Brain microvascular endothelial cell (primary cell): ENCODE measurements around the gene UGT1A6.
"Not testable (repeated sequence)": the region's sequence is repeated elsewhere in the genome, so short reads cannot be mapped to it uniquely, and the experiment has no call there.

Experiments
- DNase-seq: peaks from one replicate; pipeline ENCODE4 v3.0.0-alpha.2; 2020
- H3K27ac ChIP-seq: fragments of 250-450 bp; sonication (Bioruptor Pico); 2 replicates; pipeline ENCODE4 v1.5.1; 2020; ENCODE audit warnings: mild to moderate bottlenecking, moderate library complexity
- H3K27me3 ChIP-seq: fragments of 250-450 bp; sonication (Bioruptor Pico); replicated peaks from 2 replicates; pipeline ENCODE4 v1.5.1; 2020; ENCODE audit warnings: mild to moderate bottlenecking
- H3K36me3 ChIP-seq: fragments of 250-450 bp; sonication (Bioruptor Pico); replicated peaks from 2 replicates; pipeline ENCODE4 v1.5.1; 2020; ENCODE audit warnings: mild to moderate bottlenecking
- H3K4me3 ChIP-seq: 2 replicates; pipeline ENCODE4 v1.5.1; 2011; ENCODE audit warnings: low read depth, mild to moderate bottlenecking, control low read depth, low read length, moderate library complexity
- CTCF ChIP-seq: IDR thresholded peaks from 2 replicates; pipeline ENCODE4 v1.5.1; 2011; ENCODE audit warnings: low read depth, mild to moderate bottlenecking, moderate library complexity, low read length, control low read depth, inconsistent platforms; ENCODE audit errors: missing control alignments
- in situ Hi-C: cut with HindIII; loops from 2 replicates; pipeline ENCODE4 v1.10.0; 2017; ENCODE audit warnings: low sequenced_read_pairs, low pct_ligation_motif_present

The UGT1A6 gene

GRCh38 chr2:233692648-233693047 is at the start of gene UGT1A6:
TSS of gene UGT1A6 (plus strand) at chr2:233692890. CDS start at chr2:233693005, 115 bp downstream.
- no peak within 1 kb of the TSS for H3K27ac ChIP-seq
- H3K27me3 ChIP-seq = no peaks in the 10 kb centered on the region
- no peak for TF ChIP-seq CTCF
- no peaks in the 10 kb centered on the region for H3K36me3 ChIP-seq
- no peak within 1 kb of the TSS for H3K4me3 ChIP-seq
- in situ Hi-C loops = no loop called here
- no peak for DNase-seq

DNA sequence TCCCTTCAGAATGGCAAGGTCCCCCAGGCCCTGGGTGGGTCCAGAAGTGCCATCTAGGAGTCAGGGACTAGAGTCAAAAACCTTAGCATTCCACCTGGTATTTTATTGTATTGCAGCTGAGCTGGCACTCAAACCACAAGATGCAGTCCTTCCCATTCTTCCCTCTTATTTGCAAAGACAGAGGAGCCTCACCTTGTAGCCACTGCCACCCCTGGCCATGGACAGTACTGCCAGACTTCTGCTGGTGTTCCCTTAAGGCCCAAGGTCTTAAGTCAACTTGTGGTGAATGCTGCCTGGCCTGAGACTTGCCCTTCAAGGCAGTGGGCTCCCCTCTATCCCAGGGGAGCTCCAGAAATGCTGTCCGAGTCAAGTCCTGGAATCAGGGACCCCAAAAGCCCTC is 49.6 kb upstream of the UGT1A6 start:
- peak; percentile 55 for TF ChIP-seq CTCF
- Histone ChIP-seq H3K27me3 (no peaks in the 10 kb centered on the region), H3K27ac (no peak overlapping the region), H3K36me3 (no peaks in the 10 kb centered on the region), H3K4me3 (no peak overlapping the region)
- in situ Hi-C loops = no loop called here
- DNase-seq = no peak

DNA sequence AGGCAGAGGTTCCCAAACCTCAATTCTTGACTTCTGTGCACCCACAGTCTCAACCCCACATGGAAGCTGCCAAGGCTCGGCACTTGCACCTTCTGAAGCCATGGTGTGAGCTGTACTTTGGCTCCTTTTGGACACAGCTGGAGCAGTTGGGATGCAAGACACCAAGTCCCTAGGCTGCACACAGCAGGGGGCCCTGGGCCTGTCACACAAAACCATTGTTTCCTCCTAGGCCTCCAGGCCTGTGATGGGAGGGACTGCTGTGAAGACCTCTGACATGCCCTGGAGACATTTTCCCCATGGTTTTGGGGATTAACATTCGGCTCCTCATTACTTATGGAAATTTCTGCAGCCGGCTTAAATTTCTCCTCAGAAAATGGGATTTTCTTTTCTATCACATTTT is 46.7 kb upstream of the UGT1A6 start:
- H3K27ac ChIP-seq, H3K4me3 ChIP-seq, H3K27me3 ChIP-seq, H3K36me3 ChIP-seq, in situ Hi-C loops, DNase-seq: not testable (repeated sequence)

DNA sequence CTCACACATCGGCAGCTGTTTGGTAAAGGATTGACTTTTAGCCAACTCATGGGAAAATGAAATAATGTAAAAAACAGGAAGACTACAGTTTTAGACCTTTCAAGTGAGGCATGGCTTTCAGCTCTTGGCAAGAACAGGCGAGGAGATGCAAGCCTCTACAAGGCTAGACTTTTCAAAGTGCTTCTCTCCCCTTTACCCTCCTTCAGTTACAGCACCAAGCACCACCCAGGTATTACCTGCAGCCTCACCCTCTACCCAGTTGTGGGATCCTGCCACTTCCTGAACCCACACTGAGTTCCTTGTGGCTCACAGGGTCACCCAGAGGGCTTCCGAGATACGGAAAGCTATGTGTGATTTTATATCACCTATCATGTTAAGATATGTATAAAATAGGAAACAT is 41.7 kb upstream of the UGT1A6 start:
- H3K36me3 ChIP-seq = no peaks in the 10 kb centered on the region
- H3K27me3 ChIP-seq = no peaks in the 10 kb centered on the region
- TF ChIP-seq CTCF = no peak
- in situ Hi-C loops = no loop called here
- H3K4me3 ChIP-seq = no peak overlapping the region
- no peak overlapping the region for H3K27ac ChIP-seq
- DNase-seq = no peak

DNA sequence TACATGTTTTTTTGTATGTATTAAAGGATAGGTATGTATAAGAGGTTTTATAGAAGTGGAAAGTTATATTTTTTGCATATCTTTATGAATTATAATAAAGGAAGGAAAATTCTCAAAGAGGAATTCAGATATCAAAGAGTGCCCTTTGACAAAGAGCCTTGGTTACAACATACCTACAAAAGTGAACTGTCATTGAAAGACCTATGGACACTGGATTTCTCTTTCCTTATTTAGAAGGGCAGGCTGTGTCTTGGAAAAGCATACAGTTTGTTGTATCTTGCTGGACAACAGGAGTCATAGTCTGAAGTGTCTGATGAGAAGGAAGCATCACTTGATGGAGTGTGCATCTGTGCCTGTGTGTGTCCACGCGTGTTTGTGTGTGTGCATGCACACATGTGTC is 41.3 kb upstream of the UGT1A6 start:
- in situ Hi-C loops = no loop called here
- H3K27ac ChIP-seq = no peak overlapping the region
- no peaks in the 10 kb centered on the region for H3K36me3 ChIP-seq
- H3K27me3 ChIP-seq = no peaks in the 10 kb centered on the region
- TF ChIP-seq CTCF = no peak
- DNase-seq = no peak
- H3K4me3 ChIP-seq = no peak overlapping the region

DNA sequence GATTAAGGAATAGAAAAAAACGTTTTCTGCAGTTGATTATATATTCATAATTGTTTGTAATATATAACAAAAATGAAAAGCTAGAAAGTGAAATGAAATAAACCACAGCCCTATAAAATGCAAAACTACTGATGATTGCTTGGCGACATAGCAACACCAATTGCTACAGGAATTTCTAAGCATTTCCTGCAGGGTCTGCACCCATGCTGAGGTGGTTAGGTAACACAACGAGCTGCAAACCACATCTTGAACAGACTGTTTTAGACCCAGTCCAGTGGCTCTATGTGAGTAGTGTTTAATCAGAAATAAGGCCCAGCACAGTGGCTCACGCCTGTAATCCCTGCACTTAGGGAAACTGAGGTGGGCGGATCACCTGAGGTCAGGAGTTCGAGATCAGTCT is 38.2 kb upstream of the UGT1A6 start:
- in situ Hi-C loops = no loop called here
- Histone ChIP-seq H3K27me3 (no peaks in the 10 kb centered on the region), H3K27ac (no peak overlapping the region), H3K36me3 (no peaks in the 10 kb centered on the region), H3K4me3 (no peak overlapping the region)
- no peak for TF ChIP-seq CTCF
- DNase-seq = no peak

DNA sequence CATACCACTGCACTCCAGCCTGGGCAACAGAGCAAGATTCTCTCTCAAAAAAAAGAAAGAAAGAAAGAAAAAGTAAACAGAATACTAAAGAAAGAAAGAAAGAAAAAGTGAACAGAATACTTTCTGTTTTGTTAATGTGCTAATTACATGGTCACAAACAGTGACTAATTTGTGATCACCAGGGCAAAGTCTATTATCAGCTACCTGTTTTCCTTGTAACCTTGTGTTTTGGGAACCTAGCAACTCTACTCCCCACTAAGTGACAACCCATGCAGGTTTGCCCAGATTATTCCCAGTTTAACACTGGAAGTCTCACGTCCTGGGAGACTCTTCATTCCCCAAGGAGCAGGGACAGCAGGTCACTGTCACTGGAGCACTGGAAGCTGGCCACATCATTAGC is 37.6 kb upstream of the UGT1A6 start:
- H3K4me3 ChIP-seq = no peak overlapping the region
- no peak overlapping the region for H3K27ac ChIP-seq
- TF ChIP-seq CTCF = no peak
- in situ Hi-C loops = no loop called here
- H3K36me3 ChIP-seq = no peaks in the 10 kb centered on the region
- H3K27me3 ChIP-seq = no peaks in the 10 kb centered on the region
- DNase-seq = no peak

- H3K36me3 ChIP-seq, H3K4me3 ChIP-seq, in situ Hi-C loops, H3K27me3 ChIP-seq, DNase-seq, H3K27ac ChIP-seq: not testable (repeated sequence)
These were observed 36.7 kb upstream of the UGT1A6 start for GRCh38 chr2:233655943-233656342.
